Stimulated activated CD8-positive, alpha-beta memory T cell treated with anti-CD3 and anti-CD28 coated beads, Interleukin-15, amount 100 ng/mL, for 1 hour (primary cell): Measurements from ENCODE around the gene ENG.
A peak's percentile ranks its signal among the peaks of the same experiment; 100 is the strongest.
"Not testable (repeated sequence)": the region's sequence is repeated elsewhere in the genome, so short reads cannot be mapped to it uniquely, and the experiment has no call there.

Experiments used
- DNase-seq: peaks from one replicate; pipeline ENCODE4 v3.0.0-alpha.2; 2020; ENCODE audit warnings: low read depth

ENG gene

GRCh38 chr9:127865645-127866464, 11.4 kb upstream of the ENG start:
- no peak for DNase-seq

- DNase-seq: no peak
These were observed 8.7 kb upstream of the ENG start for GRCh38 chr9:127863191-127863621.

GRCh38 chr9:127862075-127863011, 7.9 kb upstream of the ENG start:
- peak; percentile 24 for DNase-seq

- DNase-seq: no peak
These were observed 6.3 kb upstream of the ENG start for GRCh38 chr9:127860779-127861178.

GRCh38 chr9:127860260-127860659, 5.8 kb upstream of the ENG start:
- DNase-seq: no peak

- DNase-seq: no peak
These were observed 3.6 kb upstream of the ENG start for GRCh38 chr9:127858041-127858512.

GRCh38 chr9:127857278-127857677, 2.8 kb upstream of the ENG start:
- no peak for DNase-seq

- no peak for DNase-seq
These were observed 2.3 kb upstream of the ENG start for GRCh38 chr9:127856729-127857116.

- no peak for DNase-seq
These were observed 1.8 kb upstream of the ENG start for GRCh38 chr9:127856094-127856728.

GRCh38 chr9:127855522-127855921, 1.1 kb upstream of the ENG start:
- DNase-seq: no peak

- no peak for DNase-seq
These were observed 502 bp upstream of the ENG start for GRCh38 chr9:127854960-127855359.

GRCh38 chr9:127853312-127854183, 910 bp downstream of the ENG start:
- no peak for DNase-seq

GRCh38 chr9:127852829-127853228, 1.6 kb downstream of the ENG start:
- no peak for DNase-seq

GRCh38 chr9:127850286-127850830, 4.1 kb downstream of the ENG start:
- no peak for DNase-seq

- no peak for DNase-seq
These were observed 5.5 kb downstream of the ENG start for GRCh38 chr9:127848756-127849504.

GRCh38 chr9:127847833-127848755, 6.4 kb downstream of the ENG start:
- no peak for DNase-seq

GRCh38 chr9:127847178-127847510, 7.3 kb downstream of the ENG start:
- DNase-seq: no peak

- DNase-seq: no peak
These were observed 7.8 kb downstream of the ENG start for GRCh38 chr9:127846443-127847177.

GRCh38 chr9:127845619-127846018, 8.8 kb downstream of the ENG start:
- DNase-seq: not testable (repeated sequence)
